Left ventricle myocardium superior (tissue), 1 donor: ENCODE data around the gene LCE3A. TPM values are rescaled to one million over a fixed set of nuclear protein-coding genes. Genes with fewer than 3 reads are reported as not detected.
"Not testable (repeated sequence)": the region's sequence is repeated elsewhere in the genome, so short reads cannot be mapped to it uniquely, and the experiment has no call there.

Source experiments
- ATAC-seq: fragments of 200-7000 bp; cut with Tn5 transposase; one replicate; pipeline ENCODE4 v1.9.1; 2020; ENCODE audit warnings: mild to moderate bottlenecking, moderate library complexity
- DNase-seq: peaks from one replicate; pipeline ENCODE4 v3.0.0-alpha.2; 2020
- intact Hi-C: fragments of 100-400 bp; cut with micrococcal nuclease; formaldehyde crosslinking; loops from one replicate; pipeline ENCODE4 v1.11.0; 2022
- long read RNA-seq: library from polyadenylated mRNA; unstranded; transcript quantifications from one replicate; pipeline ENCODE4 v2.0.0, GENCODE V29; 2021
- total RNA-seq: library from RNA; stranded (reverse); fragmentation: NEBNext Ultra II Directional; extraction: Animal tissue kit (Norgen Biotek cat#: 25700); gene quantifications from one replicate; pipeline ENCODE4 v1.2.1, GENCODE V29; 2021
- donor health status: DM: no; HTN: yes; CAD: no; lungs with severe emphysema.

LCE3A gene, protein sequence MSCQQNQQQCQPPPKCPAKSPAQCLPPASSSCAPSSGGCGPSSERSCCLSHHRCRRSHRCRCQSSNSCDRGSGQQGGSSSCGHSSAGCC
- not detected for total RNA-seq
- long read RNA-seq: 0 reads

- no peak for DNase-seq
- intact Hi-C loops: no loop called here
- no peak for ATAC-seq
These were observed at the start of gene LCE3A for GRCh38 chr1:152622803-152623202. LCE3A (minus strand) TSS chr1:152623103; CDS start chr1:152623103, 0 bp downstream.

GRCh38 chr1:152667648-152668047, 44.7 kb upstream of the LCE3A start:
- ATAC-seq (no peak), DNase-seq (no peak)
- intact Hi-C loops: no loop called here

- intact Hi-C loops, DNase-seq, ATAC-seq: not testable (repeated sequence)
These were observed 43.3 kb upstream of the LCE3A start for GRCh38 chr1:152666171-152666570.

DNA sequence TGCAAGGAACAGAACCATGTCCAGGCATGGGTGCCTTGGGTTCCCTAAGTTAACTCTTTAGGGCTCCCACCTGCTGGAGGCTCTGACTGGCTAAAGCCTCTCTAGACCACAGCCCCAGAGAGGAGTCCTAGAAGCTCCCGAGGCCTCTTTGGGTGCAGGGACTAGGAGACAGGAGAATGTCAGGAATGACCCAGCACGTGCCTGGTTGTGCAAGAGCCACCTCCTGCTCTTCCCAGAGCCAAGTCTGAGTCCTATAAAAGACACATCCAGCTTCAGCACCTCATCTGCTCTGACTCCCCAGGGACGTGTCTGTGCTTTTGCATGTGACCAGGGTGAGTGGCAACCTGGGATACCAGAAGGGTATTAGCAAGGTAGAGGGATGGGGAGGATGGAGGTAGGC, 40.2 kb upstream of the LCE3A start, which contains the start of gene LCE2D:
LCE2D (plus strand) TSS at position 283 of the 400 bp plus-strand sequence. CDS start 726 bp downstream, outside the sequence.
- intact Hi-C loops: no loop called here
- no peak for DNase-seq
- ATAC-seq: no peak

GRCh38 chr1:152658649-152659048, 35.7 kb upstream of the LCE3A start:
- no peak for ATAC-seq

GRCh38 chr1:152657677-152658076, 34.8 kb upstream of the LCE3A start:
- ATAC-seq (no peak), DNase-seq (no peak)
- intact Hi-C loops: no loop called here

More at GRCh38 chr1:152658649-152659048, 35.7 kb upstream of the LCE3A start:
- no peak for DNase-seq
- intact Hi-C loops: no loop called here

GRCh38 chr1:152656459-152656858, 33.6 kb upstream of the LCE3A start:
- no peak for DNase-seq
- intact Hi-C loops: no loop called here
- ATAC-seq: no peak

- DNase-seq (no peak), ATAC-seq (no peak)
- intact Hi-C loops: no loop called here
These were observed 31.2 kb upstream of the LCE3A start for GRCh38 chr1:152654110-152654509.

DNA sequence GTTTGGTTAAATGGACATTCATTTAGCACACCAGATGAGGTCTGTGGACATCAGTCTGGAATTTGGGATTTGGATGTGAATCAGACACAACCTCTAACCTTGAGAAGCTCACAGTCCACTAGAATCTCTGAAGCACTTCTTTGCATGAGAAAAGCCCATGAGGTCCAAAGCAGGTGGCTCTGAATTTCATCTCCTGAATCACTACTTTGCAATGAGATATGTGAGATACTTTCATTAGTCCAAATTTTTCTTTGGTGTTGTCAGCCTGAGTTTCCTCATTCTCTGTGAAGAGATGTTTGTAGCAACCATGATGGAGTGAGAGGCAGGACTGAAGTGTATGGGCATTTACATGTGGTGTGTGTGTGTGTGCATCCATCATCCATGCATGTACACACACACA, 23.8 kb upstream of the LCE3A start:
- DNase-seq (no peak), ATAC-seq (no peak)
- intact Hi-C loops: no loop called here

GRCh38 chr1:152645146-152645545, 22.2 kb upstream of the LCE3A start:
- DNase-seq (no peak), ATAC-seq (no peak)
- intact Hi-C loops: no loop called here

GRCh38 chr1:152643945-152644344, 21.0 kb upstream of the LCE3A start:
- no peak for DNase-seq

DNA sequence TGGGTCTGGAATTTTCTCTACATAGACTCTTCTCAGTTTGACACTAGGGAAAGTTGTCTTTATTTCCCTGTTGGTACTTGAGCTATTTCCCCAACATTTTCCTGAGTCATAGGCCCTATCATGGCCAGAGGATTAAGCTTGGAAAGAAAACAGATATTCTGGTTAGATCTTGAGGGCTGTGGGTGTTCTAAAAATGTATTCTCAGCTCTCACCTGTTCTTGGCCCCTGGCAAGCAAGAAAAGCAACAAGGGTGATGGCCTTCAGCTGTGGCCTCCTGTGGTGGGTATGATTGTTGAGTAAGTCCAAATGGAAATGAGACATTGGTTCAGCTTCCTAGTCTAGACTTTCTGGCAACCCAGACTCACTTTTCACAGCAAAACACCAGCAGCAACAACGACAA, 17.4 kb upstream of the LCE3A start:
- no peak for DNase-seq
- no peak for ATAC-seq
- intact Hi-C loops: no loop called here

More at GRCh38 chr1:152643945-152644344, 21.0 kb upstream of the LCE3A start:
- ATAC-seq: no peak
- intact Hi-C loops: no loop called here

GRCh38 chr1:152630596-152630995, 7.7 kb upstream of the LCE3A start:
- no peak for DNase-seq
- ATAC-seq: no peak
- intact Hi-C loops: no loop called here

DNA sequence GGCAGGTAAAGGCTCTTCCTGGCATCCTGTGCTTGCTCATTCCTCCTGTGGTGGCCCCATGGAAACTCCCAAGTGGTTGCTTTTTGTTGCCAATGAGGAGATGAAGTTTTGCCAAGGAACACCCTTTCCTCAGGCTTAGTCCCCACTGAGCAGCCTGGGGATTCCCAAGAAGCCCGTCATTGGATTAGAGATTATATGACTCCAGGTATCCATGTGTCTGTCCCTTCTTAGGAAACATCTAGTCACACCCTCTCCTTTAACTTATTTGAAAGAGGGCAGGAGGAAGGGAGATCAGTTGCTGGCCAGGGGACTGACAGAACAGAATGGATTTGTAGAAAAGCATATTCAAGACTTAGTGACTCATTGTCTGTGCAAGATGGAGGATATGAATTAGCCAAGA, 3.8 kb upstream of the LCE3A start:
- DNase-seq (no peak), ATAC-seq (no peak)
- intact Hi-C loops: no loop called here

DNA sequence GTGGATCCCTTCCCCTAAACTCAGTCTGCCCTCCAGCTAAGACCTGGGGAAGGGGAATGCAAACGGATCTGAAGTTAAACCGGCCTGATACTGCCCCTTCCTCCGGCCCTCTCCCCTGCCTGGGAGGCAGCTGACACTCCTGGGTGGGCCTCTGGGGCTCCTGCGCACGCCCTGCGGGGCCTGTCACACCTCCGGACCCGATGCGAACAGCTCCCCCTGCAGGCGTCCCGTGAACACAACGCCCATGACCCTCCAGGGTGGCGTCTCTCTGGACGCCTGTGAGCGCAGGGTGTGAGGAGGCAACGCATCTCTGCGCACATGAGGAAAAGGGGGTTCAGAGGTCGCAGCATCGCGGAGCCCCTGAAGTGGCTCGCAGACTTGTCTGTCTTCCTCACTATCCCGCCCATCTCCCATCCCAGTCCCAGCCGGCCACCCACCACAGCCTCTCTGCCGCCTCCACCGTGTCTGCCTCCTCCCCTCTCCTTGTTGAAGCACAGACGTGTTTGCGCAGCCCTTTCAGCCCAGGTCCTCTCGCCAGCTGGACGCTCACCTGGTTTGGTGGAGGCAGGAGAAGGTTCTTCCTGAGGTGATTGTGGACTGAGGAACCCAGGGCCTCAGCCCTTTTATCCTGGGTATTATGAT, 421 bp upstream of the LCE3A start:
- ATAC-seq: no peak

DNA sequence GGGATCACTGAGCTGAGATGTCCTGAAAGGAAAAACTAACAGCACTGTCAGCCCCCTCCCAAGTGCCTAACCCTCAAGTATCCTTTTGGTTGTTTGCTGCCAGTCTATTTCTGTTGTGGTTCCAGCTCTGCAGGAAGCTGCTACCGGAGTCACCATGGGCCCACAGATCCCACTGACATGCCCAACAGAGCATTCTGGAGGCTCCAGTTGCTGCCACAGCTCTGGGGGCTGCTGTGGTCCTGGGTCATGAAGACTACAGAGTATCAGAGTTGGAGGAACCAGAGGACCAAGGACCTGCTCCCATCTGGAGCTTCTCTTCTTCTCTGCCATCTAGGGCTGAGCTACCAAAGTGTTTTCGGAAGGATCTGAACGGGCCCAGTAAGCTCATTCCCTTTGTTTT, 910 bp downstream of the LCE3A start:
- DNase-seq: no peak
- intact Hi-C loops: no loop called here
- ATAC-seq: no peak

More for the DNA sequence above, 421 bp upstream of the LCE3A start:
- no peak for DNase-seq
- intact Hi-C loops: no loop called here

GRCh38 chr1:152613511-152613910, 9.4 kb downstream of the LCE3A start, which contains the start of gene LCE3B:
LCE3B (plus strand) TSS chr1:152613811; CDS start chr1:152613811, 0 bp downstream.
- intact Hi-C loops: no loop called here
- ATAC-seq (no peak), DNase-seq (no peak)

GRCh38 chr1:152599934-152600333, 23.0 kb downstream of the LCE3A start, which contains the start of gene LCE3C:
LCE3C (plus strand) TSS chr1:152600234; CDS start chr1:152600732, 498 bp downstream.
- no peak for ATAC-seq
- intact Hi-C loops: no loop called here
- no peak for DNase-seq

DNA sequence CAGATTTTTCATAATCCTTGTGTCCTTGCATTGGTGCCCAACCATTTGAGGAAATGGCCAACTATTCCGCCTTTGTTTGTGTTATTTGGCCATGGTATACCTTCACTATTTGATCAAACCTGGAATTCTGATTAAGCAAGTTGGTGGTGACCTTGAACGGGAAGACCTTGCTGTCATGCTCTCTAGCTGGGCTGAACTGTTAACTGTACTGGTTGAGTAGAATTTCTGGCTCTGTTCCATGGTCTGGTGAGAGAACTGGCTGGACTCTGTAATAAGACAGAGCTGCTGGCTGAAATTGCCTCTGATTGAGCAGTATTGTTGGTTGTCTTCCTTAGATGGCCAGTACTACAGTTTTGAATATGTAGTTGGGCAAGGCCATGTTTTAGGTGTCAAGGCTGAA, 25.9 kb downstream of the LCE3A start:
- intact Hi-C loops: no loop called here
- no peak for DNase-seq
- ATAC-seq: no peak

DNA sequence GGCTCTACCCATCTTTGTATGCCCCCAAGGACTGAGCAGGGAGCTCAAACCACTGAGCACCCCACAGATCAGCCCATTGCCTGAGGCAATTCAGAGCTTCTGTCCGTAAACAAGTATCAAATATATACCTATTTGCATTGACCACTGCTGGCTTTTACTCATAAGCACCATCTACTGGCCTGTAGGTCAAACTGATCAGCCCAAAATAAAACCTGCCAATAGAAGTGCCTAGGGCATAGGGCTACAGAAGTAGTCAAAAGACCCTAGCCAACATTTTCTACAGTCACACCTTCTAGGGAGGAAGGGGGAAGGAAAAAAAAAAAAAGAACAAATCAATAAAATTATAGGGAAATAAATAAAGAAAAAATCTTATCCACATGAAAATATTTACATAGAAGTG, 37.3 kb downstream of the LCE3A start:
- ATAC-seq (no peak), DNase-seq (no peak)
- intact Hi-C loops: no loop called here

DNA sequence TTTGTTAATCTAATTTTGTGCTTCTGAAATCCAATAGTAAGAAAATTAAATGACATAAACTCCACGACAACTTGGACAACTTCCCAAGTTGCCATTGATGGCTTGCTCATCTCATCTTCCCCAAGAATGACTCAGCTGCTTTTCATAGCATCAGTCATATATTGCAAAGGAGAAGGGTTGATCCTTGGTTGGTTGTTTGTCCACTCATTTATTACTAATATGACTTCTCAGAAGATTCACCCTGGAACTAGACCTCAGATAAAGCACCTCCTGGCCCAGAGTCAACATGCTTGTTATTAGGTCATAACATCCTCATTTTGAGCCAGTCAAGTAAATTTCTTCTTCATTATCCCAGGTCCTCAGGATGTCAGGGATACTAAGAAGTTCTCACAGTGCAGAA, 40.3 kb downstream of the LCE3A start:
- ATAC-seq (no peak), DNase-seq (no peak)
- intact Hi-C loops: no loop called here
